ENCODE measurements around the gene HDAC8.
"Not testable (repeated sequence)": the region's sequence is repeated elsewhere in the genome, so short reads cannot be mapped to it uniquely, and the experiment has no call there.

HDAC8 gene

DNA sequence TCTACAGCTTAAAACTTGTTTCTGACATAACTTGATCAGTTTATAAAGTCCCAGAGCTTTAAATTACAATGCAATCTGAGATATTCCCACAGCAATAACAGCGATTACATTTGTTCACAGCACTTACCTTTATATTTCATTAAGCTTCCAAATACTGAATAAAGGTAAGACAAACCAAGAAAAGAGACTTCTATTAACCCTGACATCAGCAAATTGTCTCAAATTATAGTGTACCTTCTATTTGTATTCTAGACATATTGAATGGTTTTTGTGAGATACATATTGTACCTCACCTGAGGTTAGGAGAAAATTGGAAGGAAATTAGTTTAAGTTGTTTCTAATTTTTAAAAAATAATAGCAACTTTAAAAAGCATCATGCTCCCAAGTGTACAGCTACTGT, 111.9 kb downstream of the HDAC8 start:
- no peak for DNase-seq

DNA sequence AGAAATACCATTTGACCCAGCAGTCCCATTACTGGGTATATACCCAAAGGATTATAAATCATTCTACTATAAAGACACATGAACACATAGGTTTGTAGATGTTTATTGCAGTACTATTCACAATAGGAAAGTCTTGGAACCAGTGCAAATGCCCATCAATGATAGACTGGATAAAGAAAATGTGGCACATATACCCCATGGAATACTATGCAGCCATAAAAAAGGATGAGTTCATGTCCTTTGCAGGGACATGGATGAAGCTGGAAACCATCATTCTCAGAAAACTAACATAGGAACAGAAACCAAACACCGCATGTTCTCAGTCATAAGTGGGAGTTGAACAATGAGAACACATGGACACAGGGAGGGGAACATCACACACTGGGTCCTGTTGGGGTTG, 123.6 kb downstream of the HDAC8 start:
- DNase-seq: not testable (repeated sequence)

GRCh38 chrX:72440764-72441163, 131.9 kb downstream of the HDAC8 start:
- not testable (repeated sequence) for DNase-seq

- DNase-seq: no peak
Observed at GRCh38 chrX:72436010-72436409, 136.6 kb downstream of the HDAC8 start.

DNA sequence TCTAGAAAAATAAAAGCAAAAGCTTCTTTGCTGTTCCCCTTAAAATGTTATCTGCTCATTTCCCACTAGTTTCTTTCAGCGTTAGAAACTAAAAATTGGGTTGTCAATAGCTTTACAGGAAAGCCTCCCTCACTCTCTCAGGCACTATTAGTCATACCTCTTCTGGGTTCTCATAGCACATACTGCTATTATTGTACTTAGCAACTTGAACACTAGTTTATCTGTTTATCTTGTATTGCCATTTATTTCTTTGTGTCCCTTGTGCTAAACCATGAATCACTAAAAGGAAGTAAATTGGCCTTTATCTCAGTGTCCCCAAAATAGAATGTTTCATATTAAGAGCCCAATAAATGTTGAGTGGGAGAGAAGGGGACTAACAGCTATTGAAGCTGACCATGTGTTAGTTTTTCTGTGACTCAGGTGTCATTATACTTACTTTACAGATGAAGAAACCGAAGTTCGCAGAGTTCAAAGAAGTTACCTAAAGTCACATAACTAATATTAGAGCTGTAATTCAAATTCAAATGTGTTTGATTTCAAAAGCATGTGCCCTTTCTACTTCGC, 142.2 kb downstream of the HDAC8 start:
- DNase-seq: no peak

DNA sequence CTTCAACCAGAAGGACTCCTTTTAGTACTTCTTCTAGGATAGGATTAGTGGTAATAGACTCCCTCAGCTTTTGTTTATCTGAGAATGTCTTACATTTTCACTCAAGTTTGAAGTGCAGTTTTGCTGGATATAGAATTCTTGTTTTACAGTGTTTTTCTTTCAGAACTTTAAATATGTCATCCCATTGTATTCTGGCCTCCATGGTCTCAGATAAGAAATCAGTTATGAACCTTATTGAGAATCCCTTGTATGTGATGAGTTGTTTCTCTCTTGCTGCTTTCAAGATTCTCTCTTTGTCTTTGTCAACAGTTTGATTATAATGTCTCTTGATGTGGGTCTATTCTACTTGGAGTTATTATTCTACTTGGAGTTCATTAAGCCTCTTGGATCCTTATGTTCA, 150.8 kb downstream of the HDAC8 start:
- no peak for DNase-seq

GRCh38 chrX:72409993-72410392, 162.7 kb downstream of the HDAC8 start:
- DNase-seq: no peak

- no peak for DNase-seq
Observed at GRCh38 chrX:72408885-72409284, 163.8 kb downstream of the HDAC8 start.

GRCh38 chrX:72405136-72405535, 167.5 kb downstream of the HDAC8 start:
- not testable (repeated sequence) for DNase-seq

- no peak for DNase-seq
Observed at GRCh38 chrX:72402614-72403013, 170.0 kb downstream of the HDAC8 start.

GRCh38 chrX:72399816-72400215, 172.8 kb downstream of the HDAC8 start:
- no peak for DNase-seq

GRCh38 chrX:72396117-72396516, 176.5 kb downstream of the HDAC8 start:
- DNase-seq: no peak

DNA sequence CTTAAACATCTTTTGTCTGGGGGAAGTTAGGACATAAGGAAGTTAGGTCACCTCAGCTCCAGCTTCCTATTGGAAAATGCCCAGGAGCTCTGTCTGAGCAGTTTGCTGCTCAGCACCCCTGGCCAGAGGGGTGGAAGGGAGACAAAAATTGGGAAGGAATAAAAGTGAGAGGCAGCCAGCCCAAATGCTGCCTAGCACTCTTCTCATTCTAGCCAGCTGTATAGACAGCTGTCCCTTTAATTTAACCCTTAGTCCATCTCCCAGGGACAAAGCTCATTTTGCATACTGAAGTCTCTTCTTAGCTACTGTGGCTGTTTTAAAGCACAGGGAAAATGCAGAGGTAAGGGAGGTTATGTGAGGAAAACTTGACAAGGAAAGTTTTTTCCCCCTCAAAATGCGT, 177.4 kb downstream of the HDAC8 start:
- DNase-seq: no peak

- DNase-seq: no peak
Observed at GRCh38 chrX:72394518-72395170, 178.0 kb downstream of the HDAC8 start.

DNA sequence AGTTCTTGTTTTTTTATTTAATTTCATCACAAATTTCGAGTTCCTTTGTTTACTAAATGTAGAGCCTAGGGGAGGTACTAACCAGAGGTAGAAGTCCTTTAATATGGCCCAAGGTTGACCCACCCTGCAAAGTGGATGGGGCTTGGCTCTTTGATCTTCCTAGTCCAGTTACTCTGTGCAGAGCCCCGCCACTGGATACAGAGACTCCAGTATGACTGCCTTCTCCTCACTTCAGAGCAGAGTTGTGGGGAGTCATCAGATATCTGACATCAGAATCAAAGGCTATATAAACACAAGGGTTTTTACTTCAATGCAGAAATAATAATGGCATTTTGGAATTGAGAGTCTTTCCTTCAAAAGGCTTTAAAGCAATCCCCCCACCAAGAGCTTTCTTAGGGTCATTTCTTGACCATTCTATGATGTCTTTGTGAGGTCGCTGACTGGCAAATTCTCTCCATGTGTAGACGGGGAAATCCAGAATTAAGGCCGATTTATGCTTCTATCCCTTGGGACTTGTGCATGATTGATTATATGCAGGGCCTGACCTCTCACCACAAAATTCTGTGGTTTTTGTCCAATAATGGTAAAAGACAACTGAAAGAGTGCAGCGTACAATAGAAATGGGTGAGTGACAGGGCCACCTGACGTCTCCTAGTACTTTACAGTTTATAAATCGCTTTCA, 178.7 kb downstream of the HDAC8 start:
- DNase-seq: no peak

GRCh38 chrX:72392816-72393800, 179.5 kb downstream of the HDAC8 start:
- no peak for DNase-seq

DNA sequence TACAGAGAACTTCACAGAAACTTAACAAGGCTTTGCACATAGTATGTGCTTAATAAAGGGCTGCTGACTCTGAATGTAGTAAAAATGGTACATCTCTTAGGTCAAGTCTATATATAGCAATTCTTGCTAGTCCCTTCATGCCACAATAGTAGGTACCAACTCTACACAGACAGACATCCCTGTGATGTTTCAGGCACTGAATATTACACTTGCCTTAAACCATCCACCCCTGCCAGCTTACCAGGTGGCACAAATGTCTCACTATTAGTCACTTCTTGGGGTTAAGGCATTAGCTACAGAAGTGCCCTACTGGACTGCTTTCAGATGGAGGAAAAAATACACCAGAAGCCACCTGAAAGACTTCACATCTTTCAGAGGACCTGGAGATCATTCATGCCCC, 180.6 kb downstream of the HDAC8 start:
- DNase-seq: no peak

DNA sequence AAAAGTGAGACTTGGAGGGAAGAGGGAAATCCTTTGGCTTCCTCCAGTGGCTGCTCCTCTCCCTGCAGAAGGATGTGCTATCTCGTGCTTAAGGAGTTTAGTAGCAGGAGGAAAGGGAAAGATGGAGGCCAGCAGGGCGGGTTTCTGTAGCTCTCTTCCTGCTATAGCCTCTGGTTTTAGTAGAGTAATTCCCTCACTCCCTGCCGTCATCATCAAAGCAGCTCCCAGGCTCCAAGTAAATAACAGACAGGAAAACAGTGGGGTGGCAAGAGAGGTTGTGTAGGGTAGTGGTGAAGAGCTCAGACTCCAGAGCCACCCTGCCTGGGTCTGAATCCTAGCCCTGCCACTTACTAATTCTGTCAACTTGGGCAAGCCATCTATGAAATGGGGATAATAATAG, 185.4 kb downstream of the HDAC8 start:
- DNase-seq: no peak

- DNase-seq: no peak
Observed at GRCh38 chrX:72382202-72382595, 190.4 kb downstream of the HDAC8 start.

DNA sequence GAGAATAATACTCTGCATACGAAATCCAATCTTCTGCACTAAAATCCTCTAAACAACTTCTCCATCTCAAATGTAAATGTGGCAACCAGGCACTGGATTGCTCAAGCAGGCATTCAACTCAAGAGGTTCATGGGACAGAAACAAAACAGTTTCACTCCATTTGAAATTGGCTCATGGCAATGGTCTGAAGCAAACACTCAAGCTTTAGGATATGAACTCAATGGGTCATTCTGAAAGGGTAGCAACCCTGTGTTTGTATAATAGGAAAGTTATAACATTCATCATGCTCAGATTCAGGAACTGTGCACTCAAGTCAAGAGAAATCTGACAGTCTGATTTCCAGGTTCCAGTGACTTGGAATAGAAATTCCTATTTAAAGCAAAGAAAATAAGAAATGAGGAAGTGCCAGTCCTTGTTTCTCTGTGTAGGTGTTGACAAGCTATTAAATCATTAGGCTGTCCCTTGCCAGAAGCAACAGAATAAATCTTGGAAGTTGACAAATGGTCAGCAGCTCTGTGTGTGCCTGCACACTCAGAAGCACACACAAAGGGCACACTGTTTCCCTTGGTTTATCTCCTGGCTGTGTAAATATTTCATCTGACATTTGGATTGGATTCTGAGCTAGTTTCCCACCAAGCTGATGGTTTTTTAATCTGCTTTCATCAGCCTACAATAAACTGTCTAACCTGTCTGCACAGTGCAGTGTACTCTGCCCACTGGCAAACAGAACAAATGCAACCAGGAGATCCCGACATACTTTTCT, 191.0 kb downstream of the HDAC8 start:
- peak; percentile 11 for DNase-seq

GRCh38 chrX:72376124-72376523, 196.5 kb downstream of the HDAC8 start:
- no peak for DNase-seq

GRCh38 chrX:72373136-72373535, 199.5 kb downstream of the HDAC8 start:
- DNase-seq: no peak

DNA sequence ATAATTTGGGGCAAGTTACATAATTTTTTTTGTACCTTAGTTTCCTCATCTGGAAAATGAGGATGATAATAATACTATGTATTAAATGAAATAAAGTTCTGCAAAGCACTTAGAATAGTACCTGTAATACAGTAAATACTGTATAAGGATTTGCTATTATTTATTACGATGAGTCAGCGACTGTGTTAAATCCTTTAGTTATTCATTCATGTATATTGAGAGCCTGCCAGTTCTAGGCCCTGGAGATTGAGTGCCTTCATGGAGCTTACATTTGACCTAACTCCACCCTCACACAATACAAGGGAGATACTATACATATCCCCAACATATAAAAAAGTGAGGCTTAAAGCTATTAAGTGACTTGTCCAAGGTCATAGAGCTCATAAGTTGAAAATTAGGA, 199.9 kb downstream of the HDAC8 start:
- no peak for DNase-seq
